GM12892 (cell line): ENCODE results near the gene GALNT7.

Source experiments
- DNase-seq: peaks from one replicate; pipeline ENCODE4 v3.0.0; 2011; ENCODE audit not compliant: insufficient read length
- FAIRE-seq: peaks from 2 replicates; lab custom pipeline; 2011; peaks lifted over from hg19 to GRCh38; lab: Jason Lieb, UNC
- POLR2A ChIP-seq: IDR thresholded peaks from 2 replicates; pipeline ENCODE4 v1.6.1; 2011; ENCODE audit warnings: low read depth, low read length, control low read depth
- POLR2AphosphoS5 ChIP-seq: IDR thresholded peaks from 2 replicates; pipeline ENCODE4 v1.6.1; 2011; ENCODE audit warnings: low read depth, low read length, control low read depth
- TAF1 ChIP-seq: IDR thresholded peaks from 2 replicates; pipeline ENCODE4 v1.6.1; 2011; ENCODE audit warnings: low read depth, mild to moderate bottlenecking, control low read depth, low read length, borderline replicate concordance

GALNT7 gene

GRCh38 chr4:173200103-173200884 is 31.7 kb downstream of the GALNT7 start:
- FAIRE-seq (no peak), DNase-seq (no peak)
- TF ChIP-seq POLR2A: no peak
- TF ChIP-seq TAF1: no peak
- TF ChIP-seq POLR2AphosphoS5: no peak

- no peak for FAIRE-seq
- TF ChIP-seq POLR2A (no peak), TAF1 (no peak), POLR2AphosphoS5 (no peak)
- DNase-seq: no peak
Measured at GRCh38 chr4:173202395-173202794, 33.8 kb downstream of the GALNT7 start.

GRCh38 chr4:173205656-173206055 is 37.0 kb downstream of the GALNT7 start:
- TF ChIP-seq TAF1: no peak
- TF ChIP-seq POLR2A: no peak
- TF ChIP-seq POLR2AphosphoS5: no peak

GRCh38 chr4:173208420-173208819 is 39.8 kb downstream of the GALNT7 start:
- FAIRE-seq: no peak
- DNase-seq: no peak
- no peak for TF ChIP-seq TAF1
- no peak for TF ChIP-seq POLR2AphosphoS5
- no peak for TF ChIP-seq POLR2A

More at GRCh38 chr4:173205656-173206055, 37.0 kb downstream of the GALNT7 start:
- DNase-seq (no peak), FAIRE-seq (no peak)

GRCh38 chr4:173211222-173211621 is 42.6 kb downstream of the GALNT7 start:
- no peak for DNase-seq
- TF ChIP-seq POLR2A (no peak), POLR2AphosphoS5 (no peak), TAF1 (no peak)
- FAIRE-seq: no peak

- FAIRE-seq: no peak
- TF ChIP-seq TAF1 (no peak), POLR2AphosphoS5 (no peak), POLR2A (no peak)
- no peak for DNase-seq
Measured at GRCh38 chr4:173211838-173212237, 43.2 kb downstream of the GALNT7 start.

GRCh38 chr4:173212379-173212778 is 43.8 kb downstream of the GALNT7 start:
- FAIRE-seq (no peak), DNase-seq (no peak)
- TF ChIP-seq POLR2A (no peak), POLR2AphosphoS5 (no peak), TAF1 (no peak)

- FAIRE-seq: no peak
- TF ChIP-seq POLR2AphosphoS5 (no peak), POLR2A (no peak), TAF1 (no peak)
- DNase-seq: no peak
Measured at GRCh38 chr4:173213296-173213695, 44.7 kb downstream of the GALNT7 start.

GRCh38 chr4:173214231-173214630 is 45.6 kb downstream of the GALNT7 start:
- TF ChIP-seq TAF1 (no peak), POLR2A (no peak), POLR2AphosphoS5 (no peak)
- DNase-seq (no peak), FAIRE-seq (no peak)

- TF ChIP-seq TAF1 (no peak), POLR2A (no peak), POLR2AphosphoS5 (no peak)
- FAIRE-seq (no peak), DNase-seq (no peak)
Measured at GRCh38 chr4:173214661-173215060, 46.0 kb downstream of the GALNT7 start.

GRCh38 chr4:173217075-173217474 is 48.5 kb downstream of the GALNT7 start:
- FAIRE-seq (no peak), DNase-seq (no peak)
- no peak for TF ChIP-seq POLR2A

GRCh38 chr4:173217727-173218126 is 49.1 kb downstream of the GALNT7 start:
- FAIRE-seq (no peak), DNase-seq (no peak)
- no peak for TF ChIP-seq POLR2AphosphoS5
- TF ChIP-seq POLR2A: no peak
- TF ChIP-seq TAF1: no peak
